Uterus (tissue), 4 donors: ENCODE results near the gene FSTL3. TPM values are rescaled to one million over a fixed set of nuclear protein-coding genes. Genes with fewer than 3 reads are reported as not detected.

ENCODE experiments used
- DNase-seq, 2 donors: peaks; one replicate each; pipeline ENCODE4 v3.0.0-alpha.2; 2019 to 2020
- H3K27ac ChIP-seq, 2 donors: fragments of 200-600 bp; sonication (generic); 1 replicate in 1 of 2; 2 replicates in 1 of 2; pipeline ENCODE4 v1.5.1; 2016 to 2018
- H3K27me3 ChIP-seq, 2 donors: fragments of 200-600 bp; sonication (generic); one replicate each; pipeline ENCODE4 v1.5.1; 2018 to 2019; ENCODE audit warnings: control low read depth in 1 of 2
- H3K36me3 ChIP-seq, 2 donors: fragments of 200-600 bp; sonication (generic); one replicate each; pipeline ENCODE4 v1.5.1; 2019; ENCODE audit warnings: control low read depth in 1 of 2
- H3K4me1 ChIP-seq, 2 donors: fragments of 200-600 bp; sonication (generic); one replicate each; pipeline ENCODE4 v1.5.1; 2018 to 2019; ENCODE audit warnings: control low read depth in 1 of 2
- H3K4me3 ChIP-seq, 2 donors: fragments of 200-600 bp; sonication (generic); 1 replicate in 1 of 2; 2 replicates in 1 of 2; pipeline ENCODE4 v1.5.1; 2018 to 2019; ENCODE audit warnings: mild to moderate bottlenecking in 1 of 2
- H3K9me3 ChIP-seq, 2 donors: fragments of 200-600 bp; sonication (generic); one replicate each; pipeline ENCODE4 v1.5.1; 2019; ENCODE audit warnings: control low read depth in 1 of 2
- CTCF ChIP-seq, 4 experiments: fragments of 200-600 bp in 2 of 4; fragments of 450-650 bp in 2 of 4; sonication (generic) in 2 of 4; IDR thresholded peaks; one replicate each; pipeline ENCODE4 v1.5.1; 2016 to 2019; ENCODE audit warnings: antibody characterized with exemption in 4 of 4, mild to moderate bottlenecking in 2 of 4, moderate library complexity in 1 of 4
- POLR2A ChIP-seq, 2 donors: fragments of 450-650 bp; IDR thresholded peaks; one replicate each; pipeline ENCODE4 v1.6.1; 2016; ENCODE audit warnings: antibody characterized with exemption in 2 of 2, mild to moderate bottlenecking in 1 of 2, moderate library complexity in 1 of 2
- intact Hi-C: fragments of 100-400 bp; cut with DNase I; formaldehyde crosslinking; loops from one replicate; pipeline ENCODE4 v1.15.1; 2023; ENCODE audit warnings: low total_unique reads
- total RNA-seq, 4 donors: library from RNA; depleted of rRNA in 3 of 4; stranded (reverse); fragments of >200 nt in 3 of 4; gene quantifications; one replicate each; pipeline versions ENCODE4 v1.1.0 to v1.2.4, GENCODE V29; 2014 to 2023
- donor health status: DM: yes; HTN: yes; CAD: no.

FSTL3 gene
- total RNA-seq, 4 donors from 2014 or later, result 25.3 to 71.7 (median 37.3) TPM

GRCh38 chr19:648904-649801 is 27.0 kb upstream of the FSTL3 start:
- Histone ChIP-seq H3K9me3 (no peaks in the 10 kb centered on the region), H3K27me3 (no peaks in the 10 kb centered on the region), H3K36me3 (no peaks in the 10 kb centered on the region), H3K4me3 (no peak overlapping the region), H3K27ac (no peak overlapping the region), H3K4me1 (no peaks in the 10 kb centered on the region)
- intact Hi-C loops, result no loop called here
- TF ChIP-seq POLR2A (IDR thresholded peaks at IDR 0.05) (no peak), CTCF (IDR thresholded peaks at IDR 0.05) (no peak)
- no peak for DNase-seq

GRCh38 chr19:650121-650520 is 26.1 kb upstream of the FSTL3 start:
- TF ChIP-seq CTCF (IDR thresholded peaks at IDR 0.05) (no peak), POLR2A (IDR thresholded peaks at IDR 0.05) (no peak)
- no peak for DNase-seq
- Histone ChIP-seq H3K4me1 (no peaks in the 10 kb centered on the region), H3K27ac (no peak overlapping the region), H3K36me3 (no peaks in the 10 kb centered on the region), H3K4me3 (no peak overlapping the region), H3K27me3 (no peaks in the 10 kb centered on the region), H3K9me3 (no peaks in the 10 kb centered on the region)
- intact Hi-C loops, result no loop called here

- Histone ChIP-seq H3K9me3 (no peaks in the 10 kb centered on the region), H3K27ac (no peak overlapping the region), H3K27me3 (no peaks in the 10 kb centered on the region), H3K36me3 (no peaks in the 10 kb centered on the region), H3K4me1 (no peaks in the 10 kb centered on the region), H3K4me3 (no peak overlapping the region)
- intact Hi-C loops, result no loop called here
- no peak for DNase-seq
- TF ChIP-seq CTCF (IDR thresholded peaks at IDR 0.05) (no peak), POLR2A (IDR thresholded peaks at IDR 0.05) (no peak)
Measured at GRCh38 chr19:651114-651818, 24.9 kb upstream of the FSTL3 start.

- no peak for TF ChIP-seq CTCF (IDR thresholded peaks at IDR 0.05)
- TF ChIP-seq POLR2A (IDR thresholded peaks at IDR 0.05), result no peak
Measured at GRCh38 chr19:651991-652390, 24.2 kb upstream of the FSTL3 start.

More at GRCh38 chr19:651991-652390, 24.2 kb upstream of the FSTL3 start:
- Histone ChIP-seq H3K27me3 (no peaks in the 10 kb centered on the region), H3K27ac (no peak overlapping the region), H3K4me3 (no peak overlapping the region), H3K4me1 (peaks cover 0 to 7% of the 10 kb centered on the region in 2 donors), H3K9me3 (no peaks in the 10 kb centered on the region), H3K36me3 (no peaks in the 10 kb centered on the region)
- intact Hi-C loops, result no loop called here
- no peak for DNase-seq
